ENCODE results near the gene CCDC24.

Gene CCDC24

GRCh38 chr1:43963006-43963405 lies 28.4 kb upstream of the CCDC24 start:
- TF ChIP-seq CTCF (IDR thresholded peaks at IDR 0.05; ENCODE audit: low read length, missing control alignments), result no peak
- no peak for DNase-seq (ENCODE audit: low read depth)
- no peak overlapping the region for H3K4me3 ChIP-seq (replicated peaks; ENCODE audit: low read depth, low read length)

- TF ChIP-seq CTCF (IDR thresholded peaks at IDR 0.05; ENCODE audit: low read length, missing control alignments), result no peak
- DNase-seq (ENCODE audit: low read depth), result no peak
Measured at GRCh38 chr1:43963890-43964289, 27.5 kb upstream of the CCDC24 start.

GRCh38 chr1:43965316-43965715 lies 26.1 kb upstream of the CCDC24 start:
- DNase-seq (ENCODE audit: low read depth), result no peak
- no peak for TF ChIP-seq CTCF (IDR thresholded peaks at IDR 0.05; ENCODE audit: low read length, missing control alignments)
- H3K4me3 ChIP-seq (replicated peaks; ENCODE audit: low read depth, low read length), result no peak overlapping the region

More at GRCh38 chr1:43963890-43964289, 27.5 kb upstream of the CCDC24 start:
- H3K4me3 ChIP-seq (replicated peaks; ENCODE audit: low read depth, low read length), result no peak overlapping the region

GRCh38 chr1:43968348-43968948 lies 23.0 kb upstream of the CCDC24 start:
- H3K4me3 ChIP-seq (replicated peaks; ENCODE audit: low read depth, low read length), result no peak overlapping the region
- TF ChIP-seq CTCF (IDR thresholded peaks at IDR 0.05; ENCODE audit: low read length, missing control alignments), result no peak
- DNase-seq (ENCODE audit: low read depth), result peak; percentile 55

- H3K4me3 ChIP-seq (replicated peaks; ENCODE audit: low read depth, low read length), result peak overlapping the region; percentile 97
- no peak for DNase-seq (ENCODE audit: low read depth)
- TF ChIP-seq CTCF (IDR thresholded peaks at IDR 0.05; ENCODE audit: low read length, missing control alignments), result no peak
Measured at GRCh38 chr1:43969416-43969745, 22.0 kb upstream of the CCDC24 start.

- DNase-seq (ENCODE audit: low read depth), result peak; percentile 98
- H3K4me3 ChIP-seq (replicated peaks; ENCODE audit: low read depth, low read length), result peak within 1 kb of the TSS; percentile 97
- TF ChIP-seq CTCF (IDR thresholded peaks at IDR 0.05; ENCODE audit: low read length, missing control alignments), result no peak
Measured at GRCh38 chr1:43969746-43970466, 21.5 kb upstream of the CCDC24 start, which contains the start of gene DPH2. DPH2 (plus strand) TSS chr1:43970010; CDS start chr1:43970176, 166 bp downstream.

- DNase-seq (ENCODE audit: low read depth), result no peak
- H3K4me3 ChIP-seq (replicated peaks; ENCODE audit: low read depth, low read length), result peak overlapping the region; percentile 97
- no peak for TF ChIP-seq CTCF (IDR thresholded peaks at IDR 0.05; ENCODE audit: low read length, missing control alignments)
Measured at GRCh38 chr1:43970502-43970901, 20.9 kb upstream of the CCDC24 start.
